ENCODE results near the gene MACC1. TPM values are rescaled to one million over a fixed set of nuclear protein-coding genes. Genes with fewer than 3 reads are reported as not detected.
A peak's percentile ranks its signal among the peaks of the same experiment; 100 is the strongest.

The MACC1 gene
- total RNA-seq, 1 donor from 2014 or later, result 6.9 TPM

DNA sequence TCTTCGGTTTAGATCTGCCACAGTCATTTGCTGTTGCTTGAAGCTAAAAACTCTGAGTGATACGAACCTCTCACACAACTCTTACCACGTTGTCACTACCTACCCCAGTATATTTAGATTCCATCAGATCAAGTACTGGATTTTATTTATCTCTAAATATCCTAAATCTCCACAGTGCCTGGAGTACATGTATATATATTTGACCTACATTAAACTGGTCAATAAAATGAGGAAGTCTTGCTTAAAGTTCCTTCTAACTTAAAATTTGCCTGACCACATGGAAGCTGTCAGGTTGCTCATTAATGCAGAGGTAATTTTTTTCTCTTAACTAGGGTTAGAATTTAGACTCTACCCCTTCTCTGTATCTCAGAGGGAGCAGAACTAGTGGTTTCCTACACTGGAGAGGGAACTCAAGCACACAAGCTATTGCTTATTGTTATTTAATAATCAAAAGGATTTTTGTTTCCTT is 3.1 kb upstream of the MACC1 start:
- TF ChIP-seq POLR2A (IDR thresholded peaks at IDR 0.05), result no peak
- TF ChIP-seq POLR2AphosphoS5 (IDR thresholded peaks at IDR 0.05; ENCODE audit: insufficient read depth in 1 of 2, low read depth in 1 of 2), result no peak
- TF ChIP-seq, protein P1, sequence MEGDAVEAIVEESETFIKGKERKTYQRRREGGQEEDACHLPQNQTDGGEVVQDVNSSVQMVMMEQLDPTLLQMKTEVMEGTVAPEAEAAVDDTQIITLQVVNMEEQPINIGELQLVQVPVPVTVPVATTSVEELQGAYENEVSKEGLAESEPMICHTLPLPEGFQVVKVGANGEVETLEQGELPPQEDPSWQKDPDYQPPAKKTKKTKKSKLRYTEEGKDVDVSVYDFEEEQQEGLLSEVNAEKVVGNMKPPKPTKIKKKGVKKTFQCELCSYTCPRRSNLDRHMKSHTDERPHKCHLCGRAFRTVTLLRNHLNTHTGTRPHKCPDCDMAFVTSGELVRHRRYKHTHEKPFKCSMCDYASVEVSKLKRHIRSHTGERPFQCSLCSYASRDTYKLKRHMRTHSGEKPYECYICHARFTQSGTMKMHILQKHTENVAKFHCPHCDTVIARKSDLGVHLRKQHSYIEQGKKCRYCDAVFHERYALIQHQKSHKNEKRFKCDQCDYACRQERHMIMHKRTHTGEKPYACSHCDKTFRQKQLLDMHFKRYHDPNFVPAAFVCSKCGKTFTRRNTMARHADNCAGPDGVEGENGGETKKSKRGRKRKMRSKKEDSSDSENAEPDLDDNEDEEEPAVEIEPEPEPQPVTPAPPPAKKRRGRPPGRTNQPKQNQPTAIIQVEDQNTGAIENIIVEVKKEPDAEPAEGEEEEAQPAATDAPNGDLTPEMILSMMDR (IDR thresholded peaks at IDR 0.05), result no peak
- H3K4me1 ChIP-seq, result peaks cover 23% of the 10 kb centered on the region
- H3K27ac ChIP-seq, result peak overlapping the region; percentile 31
- no peaks in the 10 kb centered on the region for H3K27me3 ChIP-seq
- no peak overlapping the region for H3K4me3 ChIP-seq
- intact Hi-C loops (cut with DNase I), result no loop called here
- no peak for DNase-seq (ENCODE audit: extremely low spot score in 2 of 2)
- no peaks in the 10 kb centered on the region for H3K9me3 ChIP-seq
- H3K36me3 ChIP-seq, result no peaks in the 10 kb centered on the region

DNA sequence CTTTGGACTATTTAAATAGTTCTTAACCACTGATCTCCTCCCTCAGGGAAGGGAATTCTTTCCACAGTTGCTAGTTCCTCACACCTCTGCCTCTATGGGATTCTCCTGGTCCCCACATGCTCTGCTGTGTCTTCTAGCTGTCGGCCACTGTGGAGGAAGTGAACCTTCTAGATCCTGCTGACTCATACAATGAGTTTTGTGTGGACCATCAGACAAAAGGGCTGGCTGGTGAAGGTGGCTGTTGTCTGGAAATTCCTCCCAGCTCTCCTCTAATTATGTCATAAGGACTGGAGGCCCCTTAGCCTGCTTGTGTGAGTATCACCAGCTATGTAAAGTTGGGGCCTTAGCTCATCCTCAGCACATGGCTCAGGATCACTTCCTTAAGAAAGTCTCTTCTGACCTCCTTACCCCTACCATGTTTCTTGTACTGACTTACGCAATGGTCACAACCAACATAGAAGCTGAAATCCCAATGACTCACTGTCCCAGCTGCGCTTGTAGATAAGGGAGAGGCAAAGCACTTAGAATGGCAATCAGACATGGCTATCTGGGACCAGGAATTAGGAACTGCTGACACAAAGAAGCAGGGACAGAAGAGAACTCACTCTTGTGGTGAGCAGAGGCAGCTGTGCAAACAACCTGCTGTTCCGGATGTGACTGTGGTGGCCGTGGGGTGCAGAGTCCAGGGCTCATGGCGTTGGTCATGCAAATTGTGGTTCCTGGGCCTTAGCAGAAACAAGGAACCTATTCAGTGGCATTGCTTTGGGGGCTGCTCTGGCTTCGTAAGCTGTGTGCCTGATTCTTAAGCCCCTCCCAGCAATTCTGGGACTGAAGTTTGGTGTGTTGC is 2.5 kb upstream of the MACC1 start:
- H3K36me3 ChIP-seq, result no peaks in the 10 kb centered on the region
- H3K27me3 ChIP-seq, result no peaks in the 10 kb centered on the region
- DNase-seq (ENCODE audit: extremely low spot score in 2 of 2), result no peak
- H3K4me1 ChIP-seq, result peaks cover 23% of the 10 kb centered on the region
- no peaks in the 10 kb centered on the region for H3K9me3 ChIP-seq
- TF ChIP-seq POLR2A (IDR thresholded peaks at IDR 0.05) (no peak), POLR2AphosphoS5 (IDR thresholded peaks at IDR 0.05; ENCODE audit: insufficient read depth in 1 of 2, low read depth in 1 of 2) (peak in 1 of 2 donors; percentile 39)
- H3K27ac ChIP-seq, result peak overlapping the region; percentile 31
- intact Hi-C loops (cut with DNase I), result loop anchor here (5.0 kb wide), 1 partner anchor 1757 kb away; no protein-coding TSS in a partner anchor
- H3K4me3 ChIP-seq, result no peak overlapping the region

DNA sequence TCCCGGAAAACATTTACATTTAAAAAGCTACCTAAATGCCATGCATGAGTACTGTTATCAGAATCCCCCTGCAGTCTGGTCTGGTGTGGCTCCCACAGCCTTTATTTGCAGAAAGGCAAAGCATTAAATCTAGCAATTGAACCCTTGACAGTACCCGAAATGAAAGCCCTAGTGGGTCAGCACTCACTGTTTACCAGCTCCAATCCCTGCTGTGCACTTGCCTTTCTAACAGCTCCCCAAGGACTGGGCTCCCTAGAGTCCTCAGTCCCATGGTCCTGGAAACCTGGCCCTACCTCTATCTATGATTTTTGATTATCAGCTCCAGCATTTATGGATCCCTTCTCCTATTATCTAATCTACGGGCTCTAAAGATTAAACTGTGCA is 1.9 kb upstream of the MACC1 start:
- Histone ChIP-seq H3K4me1 (peaks cover 23% of the 10 kb centered on the region), H3K9me3 (no peaks in the 10 kb centered on the region), H3K4me3 (no peak overlapping the region), H3K27ac (peak overlapping the region; percentile 31), H3K27me3 (no peaks in the 10 kb centered on the region), H3K36me3 (no peaks in the 10 kb centered on the region)
- intact Hi-C loops (cut with DNase I), result loop anchor here (5.0 kb wide), 1 partner anchor 1757 kb away; no protein-coding TSS in a partner anchor
- no peak for DNase-seq (ENCODE audit: extremely low spot score in 2 of 2)
- TF ChIP-seq, protein P1 (IDR thresholded peaks at IDR 0.05), result no peak
- no peak for TF ChIP-seq POLR2AphosphoS5 (IDR thresholded peaks at IDR 0.05; ENCODE audit: insufficient read depth in 1 of 2, low read depth in 1 of 2)
- TF ChIP-seq POLR2A (IDR thresholded peaks at IDR 0.05), result no peak

DNA sequence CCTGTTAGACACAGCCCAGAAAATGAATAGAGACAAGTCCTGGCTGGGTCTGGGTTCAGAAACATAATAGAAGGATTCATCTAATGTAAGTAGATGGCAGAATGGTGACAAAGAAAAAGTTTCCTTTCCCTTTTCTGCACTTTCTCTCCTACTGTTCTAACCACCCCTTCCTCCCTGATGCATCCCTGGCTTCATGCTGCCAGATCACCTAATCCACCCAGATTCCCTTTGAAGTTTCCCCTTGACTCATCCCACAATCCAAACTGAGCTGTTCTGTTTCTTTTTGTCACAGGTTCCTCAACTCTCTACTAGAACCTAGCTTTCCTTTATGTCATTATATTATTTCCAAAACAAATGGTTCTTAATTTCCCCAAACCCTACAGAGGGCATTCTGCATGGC is 1.1 kb upstream of the MACC1 start:
- DNase-seq (ENCODE audit: extremely low spot score in 2 of 2), result no peak
- no peak overlapping the region for H3K27ac ChIP-seq
- H3K4me1 ChIP-seq, result peaks cover 23% of the 10 kb centered on the region
- no peaks in the 10 kb centered on the region for H3K9me3 ChIP-seq
- H3K4me3 ChIP-seq, result no peak overlapping the region
- no peak for TF ChIP-seq POLR2AphosphoS5 (IDR thresholded peaks at IDR 0.05; ENCODE audit: insufficient read depth in 1 of 2, low read depth in 1 of 2)
- intact Hi-C loops (cut with DNase I), result loop anchor here (5.0 kb wide), 1 partner anchor 1756 kb away; no protein-coding TSS in a partner anchor
- no peaks in the 10 kb centered on the region for H3K36me3 ChIP-seq
- H3K27me3 ChIP-seq, result no peaks in the 10 kb centered on the region

DNA sequence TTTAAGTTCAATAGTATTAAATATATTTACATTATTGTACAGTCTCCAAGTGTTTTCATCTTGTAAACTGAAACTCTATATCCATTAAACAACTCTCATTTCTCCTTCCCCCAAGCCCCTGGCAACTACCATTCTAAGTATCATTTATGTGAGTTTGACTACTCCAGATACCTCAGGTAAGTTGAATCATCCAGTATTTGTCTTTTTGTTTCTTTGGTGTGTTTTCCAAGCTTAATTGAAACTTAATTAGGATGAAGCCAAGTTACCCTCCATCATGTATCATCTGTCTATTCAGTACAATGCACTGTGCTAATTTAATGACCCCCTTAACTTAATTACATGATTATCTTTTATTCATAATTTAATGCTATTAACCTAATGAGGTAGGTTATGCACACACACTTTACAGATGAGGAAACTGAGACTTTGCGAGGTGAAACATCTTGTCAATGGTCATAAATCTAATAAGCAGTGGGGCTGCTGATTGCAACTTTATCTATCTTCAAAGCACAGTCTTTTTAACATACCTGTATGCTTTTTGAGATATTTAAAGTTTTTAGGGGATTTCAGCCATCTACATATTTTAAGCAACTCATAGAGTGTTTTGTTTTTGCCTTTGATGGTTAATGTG is 663 bp downstream of the MACC1 start:
- peak overlapping the region in 1 of 2 donors; percentile 3 for H3K4me3 ChIP-seq
- intact Hi-C loops (cut with DNase I), result loop anchor here (5.0 kb wide), 1 partner anchor 1754 kb away; no protein-coding TSS in a partner anchor
- TF ChIP-seq, protein P1 (IDR thresholded peaks at IDR 0.05), result no peak
- TF ChIP-seq POLR2A (IDR thresholded peaks at IDR 0.05) (no peak), POLR2AphosphoS5 (IDR thresholded peaks at IDR 0.05; ENCODE audit: insufficient read depth in 1 of 2, low read depth in 1 of 2) (no peak)
- peaks cover 23% of the 10 kb centered on the region for H3K4me1 ChIP-seq
- DNase-seq (ENCODE audit: extremely low spot score in 2 of 2), result no peak
- H3K27me3 ChIP-seq, result no peaks in the 10 kb centered on the region
- no peak overlapping the region for H3K27ac ChIP-seq
- no peaks in the 10 kb centered on the region for H3K9me3 ChIP-seq
- H3K36me3 ChIP-seq, result no peaks in the 10 kb centered on the region

All from vagina (tissue), 2 donors.